Measurements from ENCODE around the gene SPINK7.

Gene SPINK7

DNA sequence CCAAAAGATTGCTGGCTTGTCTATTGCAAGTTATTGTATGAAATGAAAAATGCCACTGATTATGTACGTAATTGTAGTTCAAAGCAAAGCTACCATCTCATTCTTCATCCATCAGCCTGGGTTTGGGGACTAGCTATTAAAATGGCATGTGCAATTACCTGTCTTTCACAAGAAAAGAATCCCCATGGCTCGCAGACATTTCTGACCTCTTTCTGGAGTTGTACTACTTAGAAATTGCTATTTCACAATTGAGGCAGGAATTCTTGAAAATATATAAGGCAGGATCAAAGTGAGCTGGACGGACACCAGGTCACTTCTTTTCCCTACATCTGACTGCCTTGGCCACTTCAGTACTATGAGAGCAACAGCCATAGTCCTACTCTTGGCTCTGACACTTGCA lies 23.0 kb downstream of the SPINK7 start, which contains the start of gene SPINK9:
TSS of gene SPINK9 (plus strand) at position 301 of the 400 bp plus-strand sequence. CDS start at position 356, 55 bp downstream.
- TF ChIP-seq, protein P1, sequence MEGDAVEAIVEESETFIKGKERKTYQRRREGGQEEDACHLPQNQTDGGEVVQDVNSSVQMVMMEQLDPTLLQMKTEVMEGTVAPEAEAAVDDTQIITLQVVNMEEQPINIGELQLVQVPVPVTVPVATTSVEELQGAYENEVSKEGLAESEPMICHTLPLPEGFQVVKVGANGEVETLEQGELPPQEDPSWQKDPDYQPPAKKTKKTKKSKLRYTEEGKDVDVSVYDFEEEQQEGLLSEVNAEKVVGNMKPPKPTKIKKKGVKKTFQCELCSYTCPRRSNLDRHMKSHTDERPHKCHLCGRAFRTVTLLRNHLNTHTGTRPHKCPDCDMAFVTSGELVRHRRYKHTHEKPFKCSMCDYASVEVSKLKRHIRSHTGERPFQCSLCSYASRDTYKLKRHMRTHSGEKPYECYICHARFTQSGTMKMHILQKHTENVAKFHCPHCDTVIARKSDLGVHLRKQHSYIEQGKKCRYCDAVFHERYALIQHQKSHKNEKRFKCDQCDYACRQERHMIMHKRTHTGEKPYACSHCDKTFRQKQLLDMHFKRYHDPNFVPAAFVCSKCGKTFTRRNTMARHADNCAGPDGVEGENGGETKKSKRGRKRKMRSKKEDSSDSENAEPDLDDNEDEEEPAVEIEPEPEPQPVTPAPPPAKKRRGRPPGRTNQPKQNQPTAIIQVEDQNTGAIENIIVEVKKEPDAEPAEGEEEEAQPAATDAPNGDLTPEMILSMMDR (IDR thresholded peaks at IDR 0.05; ENCODE audit: poor library complexity, severe bottlenecking): no peak
- Histone ChIP-seq H3K27me3 (ENCODE audit: insufficient read depth, poor library complexity, severe bottlenecking) (no peaks in the 10 kb centered on the region), H3K9me3 (ENCODE audit: severe bottlenecking) (no peaks in the 10 kb centered on the region), H3K4me1 (ENCODE audit: insufficient read depth, poor library complexity, severe bottlenecking) (peaks cover 15% of the 10 kb centered on the region), H3K4me3 (ENCODE audit: severe bottlenecking) (no peak within 1 kb of the TSS), H3K36me3 (ENCODE audit: low read depth) (no peaks in the 10 kb centered on the region), H3K27ac (ENCODE audit: poor library complexity, severe bottlenecking) (peak within 1 kb of the TSS; percentile 48)
- ATAC-seq (ENCODE audit: low read depth) (no peak), DNase-seq (ENCODE audit: low spot score) (no peak)

GRCh38 chr5:148336704-148337435 lies 24.6 kb downstream of the SPINK7 start:
- peak; percentile 71 for ATAC-seq (ENCODE audit: low read depth)
- no peaks in the 10 kb centered on the region for H3K36me3 ChIP-seq (ENCODE audit: low read depth)
- no peak for DNase-seq (ENCODE audit: low spot score)
- no peaks in the 10 kb centered on the region for H3K27me3 ChIP-seq (ENCODE audit: insufficient read depth, poor library complexity, severe bottlenecking)
- TF ChIP-seq, protein P1 (IDR thresholded peaks at IDR 0.05; ENCODE audit: poor library complexity, severe bottlenecking): no peak
- no peak overlapping the region for H3K4me3 ChIP-seq (ENCODE audit: severe bottlenecking)
- peak overlapping the region; percentile 48 for H3K27ac ChIP-seq (ENCODE audit: poor library complexity, severe bottlenecking)
- peaks cover 15% of the 10 kb centered on the region for H3K4me1 ChIP-seq (ENCODE audit: insufficient read depth, poor library complexity, severe bottlenecking)
- H3K9me3 ChIP-seq (ENCODE audit: severe bottlenecking): no peaks in the 10 kb centered on the region

GRCh38 chr5:148342371-148343045 lies 30.3 kb downstream of the SPINK7 start:
- H3K27me3 ChIP-seq (ENCODE audit: insufficient read depth, poor library complexity, severe bottlenecking): no peaks in the 10 kb centered on the region
- H3K9me3 ChIP-seq (ENCODE audit: severe bottlenecking): no peaks in the 10 kb centered on the region
- H3K36me3 ChIP-seq (ENCODE audit: low read depth): no peaks in the 10 kb centered on the region
- H3K4me3 ChIP-seq (ENCODE audit: severe bottlenecking): no peak overlapping the region
- TF ChIP-seq, protein P1 (IDR thresholded peaks at IDR 0.05; ENCODE audit: poor library complexity, severe bottlenecking): no peak
- DNase-seq (ENCODE audit: low spot score) (no peak), ATAC-seq (ENCODE audit: low read depth) (peak; percentile 37; the same call in 2 of the 3 replicates)
- peaks cover 22% of the 10 kb centered on the region for H3K4me1 ChIP-seq (ENCODE audit: insufficient read depth, poor library complexity, severe bottlenecking)
- H3K27ac ChIP-seq (ENCODE audit: poor library complexity, severe bottlenecking): peak overlapping the region; percentile 59

- DNase-seq (ENCODE audit: low spot score): peak; percentile 81
- no peaks in the 10 kb centered on the region for H3K27me3 ChIP-seq (ENCODE audit: insufficient read depth, poor library complexity, severe bottlenecking)
- peak; percentile 98 for ATAC-seq (ENCODE audit: low read depth)
- TF ChIP-seq, protein P1 (IDR thresholded peaks at IDR 0.05; ENCODE audit: poor library complexity, severe bottlenecking): no peak
- no peaks in the 10 kb centered on the region for H3K36me3 ChIP-seq (ENCODE audit: low read depth)
- H3K4me3 ChIP-seq (ENCODE audit: severe bottlenecking): no peak overlapping the region
- peak overlapping the region; percentile 59 for H3K27ac ChIP-seq (ENCODE audit: poor library complexity, severe bottlenecking)
- H3K9me3 ChIP-seq (ENCODE audit: severe bottlenecking): no peaks in the 10 kb centered on the region
- peaks cover 19% of the 10 kb centered on the region for H3K4me1 ChIP-seq (ENCODE audit: insufficient read depth, poor library complexity, severe bottlenecking)
Observed at GRCh38 chr5:148343046-148343407, 30.8 kb downstream of the SPINK7 start.
